Measurements from ENCODE around the gene AXIN2. TPM values are rescaled to one million over a fixed set of nuclear protein-coding genes. Genes with fewer than 3 reads are reported as not detected.

The AXIN2 gene
- 10 to 100 TPM; 15.3 to 23.7 (median 20.5) TPM for total RNA-seq

- TF ChIP-seq CTCF (IDR thresholded peaks at IDR 0.05), result peak in 4 of 5 experiments; percentile 15 to 54 (median 23)
- peak in 1 of 2 donors; percentile 2 for TF ChIP-seq POLR2A (IDR thresholded peaks at IDR 0.05)
- no peak for TF ChIP-seq EP300 (IDR thresholded peaks at IDR 0.05)
- peaks cover 0 to 23% (median 11%) of the 10 kb centered on the region in 4 donors for H3K4me1 ChIP-seq
- peak; percentile 74 to 76 for DNase-seq (ENCODE audit: low spot score in 2 of 2)
- peak within 1 kb of the TSS; percentile 85 to 90 (median 90) for H3K27ac ChIP-seq
- WGBS, 2 donors, result 0 to 1% methylated on average over 21 to 41 of the region's 65 CpGs
- no peaks in the 10 kb centered on the region for H3K36me3 ChIP-seq
- H3K9me3 ChIP-seq, result no peaks in the 10 kb centered on the region
- no peaks in the 10 kb centered on the region for H3K27me3 ChIP-seq
- H3K4me3 ChIP-seq, result peak within 1 kb of the TSS; percentile 74 to 98 (median 86)
These were observed at the start of gene AXIN2 for GRCh38 chr17:65561452-65562205. Gene AXIN2 (minus strand): TSS chr17:65561648. CDS start chr17:65558620, 3,028 bp downstream.

DNA sequence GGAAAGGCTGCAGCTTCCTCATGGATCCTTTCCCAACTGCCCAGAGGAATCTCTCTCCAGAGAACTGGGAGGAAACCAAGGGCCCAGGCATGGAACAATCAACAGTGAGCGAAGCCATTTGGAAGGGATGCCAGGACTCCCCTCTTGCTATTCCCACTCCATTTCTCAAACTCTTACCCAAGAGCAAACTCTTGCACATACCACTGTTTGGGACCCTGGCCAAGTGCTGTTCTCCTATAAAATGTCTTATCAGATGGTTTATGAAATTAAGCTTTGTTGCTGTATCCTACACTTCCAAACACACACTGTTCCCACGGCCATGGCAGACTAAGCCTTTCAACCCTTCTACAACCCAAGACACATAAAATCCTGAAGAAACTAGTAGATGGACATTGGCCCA lies 48.3 kb upstream of the AXIN2 start:
- Histone ChIP-seq H3K27ac (no peak overlapping the region), H3K4me3 (no peak overlapping the region), H3K4me1 (no peaks in the 10 kb centered on the region), H3K27me3 (no peaks in the 10 kb centered on the region), H3K9me3 (no peaks in the 10 kb centered on the region), H3K36me3 (peaks cover 0 to 5% (median 0%) of the 10 kb centered on the region in 3 donors)
- TF ChIP-seq POLR2A (IDR thresholded peaks at IDR 0.05), result no peak
- no peak for TF ChIP-seq CTCF (IDR thresholded peaks at IDR 0.05)
- TF ChIP-seq EP300 (IDR thresholded peaks at IDR 0.05), result no peak
- WGBS, 2 donors, result 64 to 75% methylated on average over 2 of the region's 2 CpGs
- no peak for DNase-seq (ENCODE audit: low spot score in 2 of 2)

DNA sequence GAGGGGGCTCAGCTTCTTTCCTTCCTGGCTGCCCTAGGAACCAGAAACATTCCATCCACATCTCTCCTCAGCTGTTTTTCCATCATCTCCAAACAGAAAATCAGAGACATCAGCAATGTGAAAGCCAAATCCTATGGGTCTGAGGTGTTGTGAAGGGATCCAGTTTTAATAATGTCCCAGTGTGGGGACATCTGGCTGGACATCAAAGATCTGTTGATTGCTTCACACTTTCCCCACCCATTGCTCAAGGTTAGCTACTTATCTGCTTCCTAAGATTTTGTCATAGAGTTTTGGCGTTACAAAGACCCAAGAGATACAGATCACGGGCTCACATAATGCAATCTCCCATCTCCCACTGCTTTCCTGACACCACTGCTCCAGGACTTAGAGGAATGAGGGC lies 47.8 kb upstream of the AXIN2 start:
- TF ChIP-seq POLR2A (IDR thresholded peaks at IDR 0.05), result no peak
- no peak for TF ChIP-seq CTCF (IDR thresholded peaks at IDR 0.05)
- TF ChIP-seq EP300 (IDR thresholded peaks at IDR 0.05), result no peak
- Histone ChIP-seq H3K9me3 (no peaks in the 10 kb centered on the region), H3K4me1 (no peaks in the 10 kb centered on the region), H3K27me3 (no peaks in the 10 kb centered on the region), H3K4me3 (no peak overlapping the region), H3K27ac (no peak overlapping the region), H3K36me3 (peaks cover 0 to 5% (median 0%) of the 10 kb centered on the region in 3 donors)
- 90 to 97% methylated on average over 2 of the region's 2 CpGs for WGBS, 2 donors
- DNase-seq (ENCODE audit: low spot score in 2 of 2), result no peak

- TF ChIP-seq POLR2A (IDR thresholded peaks at IDR 0.05) (no peak), CTCF (IDR thresholded peaks at IDR 0.05) (no peak), EP300 (IDR thresholded peaks at IDR 0.05) (no peak)
- no peak overlapping the region for H3K27ac ChIP-seq
- DNase-seq (ENCODE audit: low spot score in 2 of 2), result no peak
- WGBS, 2 donors, result 61 to 83% methylated on average over 4 of the region's 4 CpGs
- peaks cover 0 to 5% (median 0%) of the 10 kb centered on the region in 3 donors for H3K36me3 ChIP-seq
- no peak overlapping the region for H3K4me3 ChIP-seq
- H3K27me3 ChIP-seq, result no peaks in the 10 kb centered on the region
- H3K4me1 ChIP-seq, result peaks cover 0 to 16% (median 0%) of the 10 kb centered on the region in 4 donors
- H3K9me3 ChIP-seq, result no peaks in the 10 kb centered on the region
These were observed 42.6 kb upstream of the AXIN2 start for GRCh38 chr17:65604070-65604469.

- no peak for DNase-seq (ENCODE audit: low spot score in 2 of 2)
- TF ChIP-seq POLR2A (IDR thresholded peaks at IDR 0.05), result no peak
- TF ChIP-seq EP300 (IDR thresholded peaks at IDR 0.05), result no peak
- no peak for TF ChIP-seq CTCF (IDR thresholded peaks at IDR 0.05)
- WGBS, 2 donors, result 88 to 96% methylated on average over 2 of the region's 2 CpGs
- Histone ChIP-seq H3K4me3 (no peak overlapping the region), H3K36me3 (no peaks in the 10 kb centered on the region), H3K27ac (no peak overlapping the region), H3K9me3 (no peaks in the 10 kb centered on the region), H3K4me1 (peaks cover 0 to 16% (median 0%) of the 10 kb centered on the region in 4 donors), H3K27me3 (no peaks in the 10 kb centered on the region)
These were observed 40.4 kb upstream of the AXIN2 start for GRCh38 chr17:65601881-65602280.

Measured in tibial nerve (tissue), 4 donors.